A549 (cell line): ENCODE data around the gene MTMR12. TPM values are rescaled to one million over a fixed set of nuclear protein-coding genes. Genes with fewer than 3 reads are reported as not detected.
A peak's percentile ranks its signal among the peaks of the same experiment; 100 is the strongest.

Experiments used
- ATAC-seq, 2 experiments: fragments of 200-7000 bp in 1 of 2; fragments of >200 bp in 1 of 2; cut with Nextera tagmentation in 1 of 2; cut with Tn5 transposase in 1 of 2; 3 replicates each; pipeline versions ENCODE4 v1.8.0 to v1.9.1; 2018 to 2020; ENCODE audit warnings: mild to moderate bottlenecking in 1 of 2, moderate library complexity in 1 of 2
- CTCF ChIA-PET: fragments of 300-600 bp; sonication (Branson Sonifier 250); formaldehyde crosslinking; extraction: SDS; loops from one replicate; lab custom pipeline; 2021; ENCODE audit warnings: antibody characterized with exemption, inconsistent platforms; lab: Yijun Ruan, JAX
- POLR2A ChIA-PET: fragments of 350-600 bp; formaldehyde crosslinking; extraction: SDS; loops from one replicate; lab custom pipeline; 2021; ENCODE audit warnings: antibody characterized with exemption, inconsistent platforms; lab: Yijun Ruan, JAX
- DNase-seq, 2 experiments: peaks; one replicate each; pipeline versions ENCODE4 v3.0.0 to v3.0.0-alpha.2; 2011 to 2016; ENCODE audit warnings: low read depth in 1 of 2, low spot score in 1 of 2
- FAIRE-seq: peaks from 2 replicates; lab custom pipeline; 2011; peaks lifted over from hg19 to GRCh38; lab: Jason Lieb, UNC
- H3K27ac ChIP-seq, 2 experiments: fragments of >200 bp; sonication (Bioruptor Twin); formaldehyde crosslinking; 3 replicates each; pipeline ENCODE4 v1.5.1; 2016 to 2017
- H3K4me1 ChIP-seq: fragments of >200 bp; sonication (Bioruptor Twin); formaldehyde crosslinking; 3 replicates; pipeline ENCODE4 v1.6.1; 2016
- H3K4me2 ChIP-seq: fragments of >200 bp; sonication (Bioruptor Twin); formaldehyde crosslinking; 3 replicates; pipeline ENCODE4 v1.6.1; 2016
- H3K4me3 ChIP-seq: fragments of >200 bp; sonication (Bioruptor Twin); formaldehyde crosslinking; 3 replicates; pipeline ENCODE4 v1.5.1; 2016
- H3K9me3 ChIP-seq: fragments of >200 bp; sonication (Bioruptor Twin); formaldehyde crosslinking; 3 replicates; pipeline ENCODE4 v1.6.1; 2016
- ATOH8 ChIP-seq: fragments of 250-450 bp; sonication (Bioruptor Pico); IDR thresholded peaks from 2 replicates; pipeline ENCODE4 v1.5.0; 2020; ENCODE audit warnings: low read depth, mild to moderate bottlenecking, moderate library complexity
- BHLHE40 ChIP-seq: IDR thresholded peaks from 2 replicates; pipeline ENCODE4 v1.6.1; 2012; ENCODE audit warnings: low read depth, low read length, inconsistent platforms
- CBX2 ChIP-seq: fragments of 200-600 bp; sonication (generic); IDR thresholded peaks from 2 replicates; pipeline ENCODE4 v1.6.1; 2016; ENCODE audit warnings: low read depth, mild to moderate bottlenecking, borderline replicate concordance
- E2F6 ChIP-seq: IDR thresholded peaks from 2 replicates; pipeline ENCODE4 v1.6.1; 2012; ENCODE audit warnings: low read depth, borderline replicate concordance
- ELK1 ChIP-seq: fragments of 150-350 bp; IDR thresholded peaks from 2 replicates; pipeline ENCODE4 v1.6.1; 2014; ENCODE audit warnings: low read depth, mild to moderate bottlenecking, low read length
- ESRRA ChIP-seq: fragments of 150-350 bp; IDR thresholded peaks from 2 replicates; pipeline ENCODE4 v1.6.1; 2014; ENCODE audit warnings: mild to moderate bottlenecking, low read length, borderline replicate concordance
- FOSL2 ChIP-seq, 2 experiments: fragments of 450-650 bp in 1 of 2; fragments of >200 bp in 1 of 2; sonication (Bioruptor Twin) in 1 of 2; formaldehyde crosslinking; IDR thresholded peaks; 2 replicates each; pipeline versions ENCODE4 v1.5.0 to v1.6.1; 2016 to 2020; ENCODE audit warnings: mild to moderate bottlenecking in 1 of 2, moderate library complexity in 1 of 2
- HDAC2 ChIP-seq: fragments of 200-600 bp; sonication (generic); IDR thresholded peaks from 2 replicates; pipeline ENCODE4 v1.6.1; 2016
- HMGXB4 ChIP-seq: fragments of 250-450 bp; sonication (Bioruptor Pico); IDR thresholded peaks from 2 replicates; pipeline ENCODE4 v1.5.0; 2021; ENCODE audit warnings: mild to moderate bottlenecking, moderate library complexity, borderline replicate concordance
- HOXB13 ChIP-seq: fragments of 250-450 bp; sonication (Bioruptor Pico); IDR thresholded peaks from 2 replicates; pipeline ENCODE4 v1.5.0; 2020; ENCODE audit warnings: low read depth, mild to moderate bottlenecking, moderate library complexity
- JUN ChIP-seq, 2 experiments: fragments of >200 bp; sonication (Bioruptor Twin); formaldehyde crosslinking; IDR thresholded peaks; 2 replicates in 1 of 2; 3 replicates in 1 of 2; pipeline ENCODE4 v1.6.1; 2016 to 2017
- JUNB ChIP-seq: fragments of >200 bp; sonication (Bioruptor Twin); formaldehyde crosslinking; IDR thresholded peaks from 2 replicates; pipeline ENCODE4 v1.6.1; 2016
- KDM1A ChIP-seq: fragments of 200-600 bp; sonication (generic); IDR thresholded peaks from 2 replicates; pipeline ENCODE4 v1.6.1; 2016; ENCODE audit warnings: low read depth, mild to moderate bottlenecking
- MAFK ChIP-seq: fragments of 450-650 bp; IDR thresholded peaks from 2 replicates; pipeline ENCODE4 v1.6.1; 2014; ENCODE audit not compliant: partially characterized antibody
- MYC ChIP-seq: IDR thresholded peaks from 2 replicates; pipeline ENCODE4 v1.6.1; 2012; ENCODE audit warnings: mild to moderate bottlenecking, inconsistent platforms, low read length, improper control_type of control experiment, borderline replicate concordance
- PHF8 ChIP-seq: fragments of 200-600 bp; sonication (generic); IDR thresholded peaks from 2 replicates; pipeline ENCODE4 v1.6.1; 2016; ENCODE audit warnings: low read depth, mild to moderate bottlenecking, antibody characterized with exemption, moderate library complexity, borderline replicate concordance
- POLR2AphosphoS2 ChIP-seq: conservative IDR thresholded peaks from 2 replicates; pipeline ENCODE4 v1.6.1; 2012; ENCODE audit warnings: low read length, improper control_type of control experiment, inconsistent platforms
- RFX5 ChIP-seq: fragments of 450-650 bp; IDR thresholded peaks from 2 replicates; pipeline ENCODE4 v1.7.1; 2014; ENCODE audit warnings: antibody characterized with exemption, mild to moderate bottlenecking, moderate library complexity
- ZC3H11A ChIP-seq: fragments of 450-650 bp; IDR thresholded peaks from 2 replicates; pipeline ENCODE4 v1.6.1; 2014; ENCODE audit warnings: antibody characterized with exemption, mild to moderate bottlenecking
- ZFP36 ChIP-seq: fragments of 450-650 bp; IDR thresholded peaks from 2 replicates; pipeline ENCODE4 v1.6.1; 2014; ENCODE audit warnings: borderline replicate concordance; ENCODE audit not compliant: partially characterized antibody
- ZNF302 ChIP-seq: fragments of 250-450 bp; sonication (Bioruptor Pico); IDR thresholded peaks from 2 replicates; pipeline ENCODE4 v1.9.0; 2021; ENCODE audit warnings: inconsistent platforms, mild to moderate bottlenecking, moderate library complexity
- ZSCAN20 ChIP-seq: fragments of 250-450 bp; sonication (Bioruptor Pico); IDR thresholded peaks from 2 replicates; pipeline ENCODE4 v1.8.0; 2022; ENCODE audit warnings: mild to moderate bottlenecking, moderate library complexity
- WGBS: methylation state at CpG from one replicate; pipeline ENCODE4 v1.1.6; 2017; ENCODE audit errors: missing lambda C conversion rate; 5-methylcytosine and 5-hydroxymethylcytosine counted together
- polyA plus RNA-seq, 4 experiments: library from polyadenylated mRNA; depleted of rRNA in 3 of 4; stranded (reverse); fragments of >200 nt; fragmentation: RNase III in 1 of 4; extraction: RNeasy Plus Mini Kit Qiagen cat#74134 plus additional on column Dnase treatment in 1 of 4; gene quantifications; 2 replicates in 3 of 4; 3 replicates in 1 of 4; pipeline ENCODE4 v1.2.3, GENCODE V29; 2011 to 2017
- TF ChIP-seq, protein P1 (sequence below): fragments of 200-600 bp; sonication (generic); IDR thresholded peaks from 2 replicates; pipeline ENCODE4 v1.6.1; 2016; ENCODE audit warnings: antibody characterized with exemption, mild to moderate bottlenecking, moderate library complexity
- TF ChIP-seq, protein P2 (sequence below): fragments of >200 bp; sonication (Bioruptor Twin); formaldehyde crosslinking; IDR thresholded peaks from 3 replicates; pipeline ENCODE4 v1.5.1; 2016

The MTMR12 gene
- polyA plus RNA-seq, 2 of the 4 experiments (the other 2 are of a cell fraction): 14.3 to 29.8 TPM

DNA sequence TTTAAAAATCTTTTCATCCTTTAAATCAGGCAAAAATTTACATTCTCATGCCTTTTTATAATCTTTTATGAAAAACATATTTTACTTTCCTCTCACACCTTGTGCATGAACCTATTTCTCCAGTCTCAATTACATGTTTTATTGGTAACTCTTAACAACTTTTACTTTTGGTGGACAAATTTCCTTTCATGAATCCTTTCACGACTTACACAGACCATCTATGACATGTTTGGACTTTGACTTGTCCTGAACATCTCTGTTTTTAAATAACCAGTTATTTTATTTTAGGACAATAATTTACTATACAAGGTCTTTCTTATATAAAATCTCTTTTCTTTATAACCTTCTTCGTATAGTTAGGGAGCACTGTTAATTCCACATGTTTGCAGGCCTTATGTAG, 26.5 kb upstream of the MTMR12 start:
- DNase-seq (peak in 1 of 2 experiments; percentile 59), FAIRE-seq (no peak), ATAC-seq (no peak)
- H3K9me3 ChIP-seq: peaks cover 38% of the 10 kb centered on the region
- H3K4me2 ChIP-seq: no peak overlapping the region
- no peak overlapping the region for H3K4me3 ChIP-seq
- CTCF ChIA-PET: interaction anchor here (1.0 to 3.9 kb wide), 3 partner anchors 10 to 111 kb away, joined by 3 to 27 read pairs (median 8); no protein-coding TSS in a partner anchor
- TF ChIP-seq CBX2: no peak
- TF ChIP-seq ZFP36: peak; percentile 95
- TF ChIP-seq MAFK: no peak
- TF ChIP-seq HDAC2: no peak
- WGBS: 18% methylated on average over 2 of the region's 2 CpGs
- H3K4me1 ChIP-seq: no peaks in the 10 kb centered on the region
- POLR2A ChIA-PET: no interaction called here
- no peak overlapping the region for H3K27ac ChIP-seq

DNA sequence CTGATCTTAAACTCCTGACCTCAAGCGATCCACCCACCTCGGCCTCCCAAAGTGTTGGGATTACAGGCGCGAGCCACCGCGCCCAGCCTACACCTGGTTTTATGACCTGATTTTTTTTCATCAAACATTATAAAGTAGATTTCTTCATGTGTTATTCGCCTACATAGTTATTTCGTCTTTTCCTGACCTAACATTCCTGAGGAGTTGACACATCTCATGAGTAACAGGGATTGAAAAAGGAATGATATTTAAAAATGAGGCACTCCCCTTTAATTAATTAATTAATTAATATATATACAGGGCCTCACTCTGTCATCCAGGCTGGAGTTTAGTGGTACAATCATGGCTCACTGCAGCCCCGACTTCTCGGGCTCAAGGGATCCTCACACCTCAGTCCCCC, 20.2 kb upstream of the MTMR12 start:
- DNase-seq: no peak
- TF ChIP-seq, protein P1, sequence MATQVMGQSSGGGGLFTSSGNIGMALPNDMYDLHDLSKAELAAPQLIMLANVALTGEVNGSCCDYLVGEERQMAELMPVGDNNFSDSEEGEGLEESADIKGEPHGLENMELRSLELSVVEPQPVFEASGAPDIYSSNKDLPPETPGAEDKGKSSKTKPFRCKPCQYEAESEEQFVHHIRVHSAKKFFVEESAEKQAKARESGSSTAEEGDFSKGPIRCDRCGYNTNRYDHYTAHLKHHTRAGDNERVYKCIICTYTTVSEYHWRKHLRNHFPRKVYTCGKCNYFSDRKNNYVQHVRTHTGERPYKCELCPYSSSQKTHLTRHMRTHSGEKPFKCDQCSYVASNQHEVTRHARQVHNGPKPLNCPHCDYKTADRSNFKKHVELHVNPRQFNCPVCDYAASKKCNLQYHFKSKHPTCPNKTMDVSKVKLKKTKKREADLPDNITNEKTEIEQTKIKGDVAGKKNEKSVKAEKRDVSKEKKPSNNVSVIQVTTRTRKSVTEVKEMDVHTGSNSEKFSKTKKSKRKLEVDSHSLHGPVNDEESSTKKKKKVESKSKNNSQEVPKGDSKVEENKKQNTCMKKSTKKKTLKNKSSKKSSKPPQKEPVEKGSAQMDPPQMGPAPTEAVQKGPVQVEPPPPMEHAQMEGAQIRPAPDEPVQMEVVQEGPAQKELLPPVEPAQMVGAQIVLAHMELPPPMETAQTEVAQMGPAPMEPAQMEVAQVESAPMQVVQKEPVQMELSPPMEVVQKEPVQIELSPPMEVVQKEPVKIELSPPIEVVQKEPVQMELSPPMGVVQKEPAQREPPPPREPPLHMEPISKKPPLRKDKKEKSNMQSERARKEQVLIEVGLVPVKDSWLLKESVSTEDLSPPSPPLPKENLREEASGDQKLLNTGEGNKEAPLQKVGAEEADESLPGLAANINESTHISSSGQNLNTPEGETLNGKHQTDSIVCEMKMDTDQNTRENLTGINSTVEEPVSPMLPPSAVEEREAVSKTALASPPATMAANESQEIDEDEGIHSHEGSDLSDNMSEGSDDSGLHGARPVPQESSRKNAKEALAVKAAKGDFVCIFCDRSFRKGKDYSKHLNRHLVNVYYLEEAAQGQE: no peak
- TF ChIP-seq HMGXB4 (CRISPR knock-in tag) (no peak), ZC3H11A (no peak)
- TF ChIP-seq, protein P2, sequence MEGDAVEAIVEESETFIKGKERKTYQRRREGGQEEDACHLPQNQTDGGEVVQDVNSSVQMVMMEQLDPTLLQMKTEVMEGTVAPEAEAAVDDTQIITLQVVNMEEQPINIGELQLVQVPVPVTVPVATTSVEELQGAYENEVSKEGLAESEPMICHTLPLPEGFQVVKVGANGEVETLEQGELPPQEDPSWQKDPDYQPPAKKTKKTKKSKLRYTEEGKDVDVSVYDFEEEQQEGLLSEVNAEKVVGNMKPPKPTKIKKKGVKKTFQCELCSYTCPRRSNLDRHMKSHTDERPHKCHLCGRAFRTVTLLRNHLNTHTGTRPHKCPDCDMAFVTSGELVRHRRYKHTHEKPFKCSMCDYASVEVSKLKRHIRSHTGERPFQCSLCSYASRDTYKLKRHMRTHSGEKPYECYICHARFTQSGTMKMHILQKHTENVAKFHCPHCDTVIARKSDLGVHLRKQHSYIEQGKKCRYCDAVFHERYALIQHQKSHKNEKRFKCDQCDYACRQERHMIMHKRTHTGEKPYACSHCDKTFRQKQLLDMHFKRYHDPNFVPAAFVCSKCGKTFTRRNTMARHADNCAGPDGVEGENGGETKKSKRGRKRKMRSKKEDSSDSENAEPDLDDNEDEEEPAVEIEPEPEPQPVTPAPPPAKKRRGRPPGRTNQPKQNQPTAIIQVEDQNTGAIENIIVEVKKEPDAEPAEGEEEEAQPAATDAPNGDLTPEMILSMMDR: no peak
- 87% methylated on average over 10 of the region's 10 CpGs for WGBS
- POLR2A ChIA-PET: no interaction called here
- Histone ChIP-seq H3K9me3 (peaks cover 2% of the 10 kb centered on the region; the same call in 1 of the 3 replicates), H3K27ac (no peak overlapping the region), H3K4me1 (no peaks in the 10 kb centered on the region), H3K4me2 (no peak overlapping the region), H3K4me3 (no peak overlapping the region)
- FAIRE-seq: no peak
- CTCF ChIA-PET: no interaction called here
- no peak for ATAC-seq

- no peaks in the 10 kb centered on the region; the same call in 2 of the 3 replicates for H3K9me3 ChIP-seq
- no peak for FAIRE-seq
- DNase-seq: no peak
- H3K27ac ChIP-seq: no peak overlapping the region
- H3K4me3 ChIP-seq: no peak overlapping the region
- CTCF ChIA-PET: interaction anchor here (5.6 kb wide), 1 partner anchor 99 kb away, joined by 110 read pairs; no protein-coding TSS in a partner anchor
- H3K4me2 ChIP-seq: no peak overlapping the region
- H3K4me1 ChIP-seq: no peaks in the 10 kb centered on the region
- POLR2A ChIA-PET: no interaction called here
- 26% methylated on average over 1 of the region's 1 CpG for WGBS
- no peak for ATAC-seq
- TF ChIP-seq ATOH8 (CRISPR knock-in tag) (no peak), E2F6 (no peak), ZNF302 (CRISPR knock-in tag) (no peak), JUN (IDR thresholded peaks at IDR 0.05) (no peak), ESRRA (no peak), JUNB (no peak), RFX5 (no peak), BHLHE40 (no peak), PHF8 (no peak), KDM1A (no peak), ELK1 (no peak), ZFP36 (no peak), FOSL2 (IDR thresholded peaks at IDR 0.05) (no peak), FOSL2 (CRISPR knock-in tag; IDR thresholded peaks at IDR 0.05) (no peak), MYC (no peak), HOXB13 (no peak), ZSCAN20 (CRISPR knock-in tag) (no peak), POLR2AphosphoS2 (no peak)
These were observed 19.6 kb upstream of the MTMR12 start for GRCh38 chr5:32332361-32332760.
